H9 (cell line): ENCODE data around the gene CGA. TPM values are rescaled to one million over a fixed set of nuclear protein-coding genes. Genes with fewer than 3 reads are reported as not detected.

Source experiments
- DNase-seq: peaks from one replicate; pipeline ENCODE4 v3.0.0-alpha.2; 2017
- H2AFZ ChIP-seq: one replicate; pipeline ENCODE4 v1.6.1; 2013; ENCODE audit warnings: mild to moderate bottlenecking, low read length, control low read depth, moderate library complexity
- H2AK5ac ChIP-seq: 2 replicates; pipeline ENCODE4 v1.6.1; 2013; ENCODE audit warnings: low read length, control low read depth, mixed read lengths; ENCODE audit not compliant: insufficient read length
- H2BK120ac ChIP-seq: one replicate; pipeline ENCODE4 v1.6.1; 2013; ENCODE audit warnings: low read depth, mild to moderate bottlenecking, low read length, control low read depth, inconsistent platforms; ENCODE audit not compliant: poor library complexity, severe bottlenecking
- H2BK12ac ChIP-seq: 2 replicates; pipeline ENCODE4 v1.6.1; 2013; ENCODE audit warnings: low read length, control low read depth, mixed read lengths, low read depth; ENCODE audit not compliant: insufficient read length
- H2BK15ac ChIP-seq: 2 replicates; pipeline ENCODE4 v1.6.1; 2013; ENCODE audit warnings: low read depth, low read length, control low read depth
- H2BK20ac ChIP-seq: one replicate; pipeline ENCODE4 v1.6.1; 2013; ENCODE audit warnings: low read depth, mild to moderate bottlenecking, low read length, control low read depth, inconsistent platforms; ENCODE audit not compliant: poor library complexity, severe bottlenecking
- H2BK5ac ChIP-seq: 2 replicates; pipeline ENCODE4 v1.6.1; 2013; ENCODE audit warnings: low read length, control low read depth, mixed read lengths; ENCODE audit not compliant: insufficient read length
- H3K14ac ChIP-seq: 2 replicates; pipeline ENCODE4 v1.6.1; 2013; ENCODE audit warnings: low read length, control low read depth; ENCODE audit not compliant: insufficient read depth
- H3K18ac ChIP-seq: 2 replicates; pipeline ENCODE4 v1.6.1; 2013; ENCODE audit warnings: low read depth, mild to moderate bottlenecking, mixed read lengths, low read length, control low read depth; ENCODE audit not compliant: insufficient read length
- H3K23ac ChIP-seq: 2 replicates; pipeline ENCODE4 v1.6.1; 2013; ENCODE audit warnings: low read length, control low read depth, mixed read lengths, low read depth; ENCODE audit not compliant: insufficient read length
- H3K23me2 ChIP-seq: 2 replicates; pipeline ENCODE4 v1.6.1; 2013; ENCODE audit warnings: low read depth, mild to moderate bottlenecking, mixed read lengths, low read length, control low read depth; ENCODE audit not compliant: insufficient read length, poor library complexity, severe bottlenecking
- H3K27ac ChIP-seq: 2 replicates; pipeline ENCODE4 v1.5.1; 2013; ENCODE audit warnings: low read length, control low read depth, mixed read lengths, low read depth; ENCODE audit not compliant: insufficient read length
- H3K27me3 ChIP-seq: 2 replicates; pipeline ENCODE4 v1.6.1; 2013; ENCODE audit warnings: low read length, control low read depth, inconsistent platforms; ENCODE audit not compliant: insufficient read depth
- H3K4ac ChIP-seq: 2 replicates; pipeline ENCODE4 v1.6.1; 2013; ENCODE audit warnings: low read depth, mild to moderate bottlenecking, control low read depth, inconsistent platforms, low read length, moderate library complexity
- H3K4me1 ChIP-seq: 2 replicates; pipeline ENCODE4 v1.6.1; 2013; ENCODE audit warnings: low read length, control low read depth, inconsistent platforms; ENCODE audit not compliant: insufficient read depth
- H3K4me2 ChIP-seq: 2 replicates; pipeline ENCODE4 v1.6.1; 2013; ENCODE audit warnings: low read length, control low read depth, mixed read lengths; ENCODE audit not compliant: insufficient read length, insufficient read depth
- H3K56ac ChIP-seq: 2 replicates; pipeline ENCODE4 v1.6.1; 2013; ENCODE audit warnings: low read depth, mild to moderate bottlenecking, mixed read lengths, low read length, control low read depth; ENCODE audit not compliant: insufficient read length
- H3K79me1 ChIP-seq: 2 replicates; pipeline ENCODE4 v1.6.1; 2013; ENCODE audit warnings: low read depth, mild to moderate bottlenecking, moderate library complexity, low read length, control low read depth, inconsistent platforms; ENCODE audit not compliant: insufficient read depth, poor library complexity, severe bottlenecking
- H3K79me2 ChIP-seq: 2 replicates; pipeline ENCODE4 v1.6.1; 2013; ENCODE audit warnings: low read length, control low read depth, inconsistent platforms; ENCODE audit not compliant: insufficient read depth
- H3K9ac ChIP-seq: 2 replicates; pipeline ENCODE4 v1.6.1; 2013; ENCODE audit warnings: low read length, control low read depth, mixed read lengths; ENCODE audit not compliant: insufficient read length; ENCODE audit errors: extremely low read depth
- H3K9me3 ChIP-seq: one replicate; pipeline ENCODE4 v1.6.1; 2013; ENCODE audit warnings: low read depth, low read length, inconsistent platforms; ENCODE audit not compliant: control insufficient read depth
- H3T11ph ChIP-seq: one replicate; pipeline ENCODE4 v1.6.1; 2013; ENCODE audit warnings: mild to moderate bottlenecking, low read length, control low read depth, inconsistent platforms
- H4K20me1 ChIP-seq: one replicate; pipeline ENCODE4 v1.6.1; 2013; ENCODE audit not compliant: control insufficient read depth, insufficient read length, insufficient read depth
- H4K5ac ChIP-seq: 2 replicates; pipeline ENCODE4 v1.6.1; 2013; ENCODE audit warnings: low read depth, mild to moderate bottlenecking, mixed read lengths, low read length, control low read depth; ENCODE audit not compliant: insufficient read length
- H4K8ac ChIP-seq: replicated peaks from 2 replicates; pipeline ENCODE4 v1.6.1; 2013; ENCODE audit warnings: low read length, control low read depth, mixed read lengths, low read depth; ENCODE audit not compliant: insufficient read length
- H4K91ac ChIP-seq: 2 replicates; pipeline ENCODE4 v1.6.1; 2013; ENCODE audit warnings: low read depth, mild to moderate bottlenecking, moderate library complexity, mixed read lengths, low read length, control low read depth; ENCODE audit not compliant: insufficient read length
- H3K27ac Mint-ChIP-seq, 3 experiments: 2 replicates in 2 of 3; 3 replicates in 1 of 3; pipeline ENCODE4 v1.8.0; 2020 to 2021; ENCODE audit warnings: mixed read lengths in 3 of 3, mild to moderate bottlenecking in 1 of 3, moderate library complexity in 1 of 3
- H3K27me3 Mint-ChIP-seq: 2 replicates; pipeline ENCODE4 v1.8.0; 2021; ENCODE audit warnings: low read depth, mild to moderate bottlenecking, moderate library complexity, mixed read lengths
- H3K36me3 Mint-ChIP-seq, 3 experiments: 2 replicates in 2 of 3; 3 replicates in 1 of 3; pipeline ENCODE4 v1.8.0; 2020 to 2021; ENCODE audit warnings: low read depth in 3 of 3, mixed read lengths in 3 of 3; ENCODE audit not compliant: insufficient read depth in 1 of 3
- H3K4me1 Mint-ChIP-seq, 2 experiments: 2 replicates each; pipeline ENCODE4 v1.8.0; 2020; ENCODE audit warnings: mixed read lengths in 2 of 2
- H3K4me3 Mint-ChIP-seq, 2 experiments: 2 replicates in 1 of 2; 3 replicates in 1 of 2; pipeline ENCODE4 v1.8.0; 2020 to 2021; ENCODE audit warnings: mild to moderate bottlenecking in 2 of 2, mixed read lengths in 2 of 2, moderate library complexity in 1 of 2
- H3K9me3 Mint-ChIP-seq, 2 experiments: 2 replicates in 1 of 2; 3 replicates in 1 of 2; pipeline ENCODE4 v1.8.0; 2020; ENCODE audit warnings: mild to moderate bottlenecking in 2 of 2, mixed read lengths in 2 of 2, moderate library complexity in 1 of 2
- total RNA-seq: library from RNA; stranded (reverse); gene quantifications from 2 replicates; pipeline ENCODE4 v1.2.1, GENCODE V29; 2021
- TF ChIP-seq, protein P1 (sequence below): fragments of 200-600 bp; sonication (generic); conservative IDR thresholded peaks from 3 replicates; pipeline ENCODE4 v1.8.0; 2021; ENCODE audit warnings: antibody characterized with exemption, mild to moderate bottlenecking

The CGA gene
- total RNA-seq, 1 experiment from 2014 or later: not detected

DNA sequence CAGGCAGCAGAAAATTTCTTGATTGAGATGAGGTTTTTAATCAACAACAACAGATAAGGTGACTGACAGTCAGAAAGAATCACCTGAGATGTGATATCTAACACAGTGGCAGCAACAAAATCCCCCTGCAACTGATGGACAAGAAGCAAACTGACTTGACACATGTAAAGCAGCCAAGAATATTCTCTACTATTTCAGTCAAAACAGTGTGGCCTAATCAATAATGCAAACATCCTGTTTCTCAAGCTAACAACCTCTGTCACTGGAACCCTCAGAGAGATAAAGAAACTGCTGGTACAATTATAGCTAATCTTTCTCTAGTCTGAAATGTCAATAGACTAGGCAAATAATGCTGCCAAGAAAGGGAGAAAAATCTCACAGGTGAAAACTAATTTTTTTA lies 4.6 kb upstream of the CGA start:
- DNase-seq: no peak
- no peak overlapping the region for H3K14ac ChIP-seq
- H4K91ac ChIP-seq: no peak overlapping the region
- H3K23me2 ChIP-seq: no peaks in the 10 kb centered on the region
- H3K4me2 ChIP-seq: no peak overlapping the region
- no peak overlapping the region for H4K5ac ChIP-seq
- H2AFZ ChIP-seq: no peak overlapping the region
- H2BK5ac ChIP-seq: no peak overlapping the region
- no peak overlapping the region for H3K56ac ChIP-seq
- TF ChIP-seq, protein P1, sequence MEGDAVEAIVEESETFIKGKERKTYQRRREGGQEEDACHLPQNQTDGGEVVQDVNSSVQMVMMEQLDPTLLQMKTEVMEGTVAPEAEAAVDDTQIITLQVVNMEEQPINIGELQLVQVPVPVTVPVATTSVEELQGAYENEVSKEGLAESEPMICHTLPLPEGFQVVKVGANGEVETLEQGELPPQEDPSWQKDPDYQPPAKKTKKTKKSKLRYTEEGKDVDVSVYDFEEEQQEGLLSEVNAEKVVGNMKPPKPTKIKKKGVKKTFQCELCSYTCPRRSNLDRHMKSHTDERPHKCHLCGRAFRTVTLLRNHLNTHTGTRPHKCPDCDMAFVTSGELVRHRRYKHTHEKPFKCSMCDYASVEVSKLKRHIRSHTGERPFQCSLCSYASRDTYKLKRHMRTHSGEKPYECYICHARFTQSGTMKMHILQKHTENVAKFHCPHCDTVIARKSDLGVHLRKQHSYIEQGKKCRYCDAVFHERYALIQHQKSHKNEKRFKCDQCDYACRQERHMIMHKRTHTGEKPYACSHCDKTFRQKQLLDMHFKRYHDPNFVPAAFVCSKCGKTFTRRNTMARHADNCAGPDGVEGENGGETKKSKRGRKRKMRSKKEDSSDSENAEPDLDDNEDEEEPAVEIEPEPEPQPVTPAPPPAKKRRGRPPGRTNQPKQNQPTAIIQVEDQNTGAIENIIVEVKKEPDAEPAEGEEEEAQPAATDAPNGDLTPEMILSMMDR: no peak
- no peaks in the 10 kb centered on the region for H3K79me2 ChIP-seq
- H2BK15ac ChIP-seq: no peak overlapping the region
- no peak overlapping the region for H3T11ph ChIP-seq
- H3K4me3 Mint-ChIP-seq: no peak overlapping the region
- H3K18ac ChIP-seq: no peak overlapping the region
- H2BK120ac ChIP-seq: no peak overlapping the region
- H3K4me1 Mint-ChIP-seq: peaks cover 6% of the 10 kb centered on the region in 2 experiments
- no peak overlapping the region for H3K23ac ChIP-seq
- H3K36me3 Mint-ChIP-seq: no peaks in the 10 kb centered on the region
- no peak overlapping the region for H3K27ac Mint-ChIP-seq
- H2AK5ac ChIP-seq: no peak overlapping the region
- H3K27ac ChIP-seq: no peak overlapping the region
- H2BK12ac ChIP-seq: no peak overlapping the region
- no peaks in the 10 kb centered on the region for H3K4me1 ChIP-seq
- no peaks in the 10 kb centered on the region for H3K27me3 Mint-ChIP-seq
- no peaks in the 10 kb centered on the region for H3K9me3 ChIP-seq
- H3K9me3 Mint-ChIP-seq: no peaks in the 10 kb centered on the region
- no peak overlapping the region for H3K9ac ChIP-seq
- H3K27me3 ChIP-seq: no peaks in the 10 kb centered on the region
- H4K8ac ChIP-seq: no peak overlapping the region
- H3K79me1 ChIP-seq: no peaks in the 10 kb centered on the region
- no peaks in the 10 kb centered on the region for H4K20me1 ChIP-seq
- no peak overlapping the region for H3K4ac ChIP-seq
- H2BK20ac ChIP-seq: no peak overlapping the region
